UCSD-AML1 (cell line): ENCODE results near the gene SNRNP25.
A peak's percentile ranks its signal among the peaks of the same experiment; 100 is the strongest.
"Not testable (repeated sequence)": the region's sequence is repeated elsewhere in the genome, so short reads cannot be mapped to it uniquely, and the experiment has no call there.

Experiments used
- DNase-seq: peaks from one replicate; lab custom pipeline; 2025; ENCODE audit not compliant: unreplicated experiment; lab: John Stamatoyannopoulos, UW

The SNRNP25 gene

GRCh38 chr16:53346-54236, at the start of gene SNRNP25, which contains the start of gene POLR3K:
SNRNP25 (plus strand) TSS chr16:53828; CDS start chr16:54017, 189 bp downstream.
POLR3K (minus strand) TSS chr16:53608; CDS start chr16:53586, 22 bp downstream.
- DNase-seq: peak; percentile 98

GRCh38 chr16:9903-10665, 43.5 kb upstream of the SNRNP25 start:
- no peak for DNase-seq

DNA sequence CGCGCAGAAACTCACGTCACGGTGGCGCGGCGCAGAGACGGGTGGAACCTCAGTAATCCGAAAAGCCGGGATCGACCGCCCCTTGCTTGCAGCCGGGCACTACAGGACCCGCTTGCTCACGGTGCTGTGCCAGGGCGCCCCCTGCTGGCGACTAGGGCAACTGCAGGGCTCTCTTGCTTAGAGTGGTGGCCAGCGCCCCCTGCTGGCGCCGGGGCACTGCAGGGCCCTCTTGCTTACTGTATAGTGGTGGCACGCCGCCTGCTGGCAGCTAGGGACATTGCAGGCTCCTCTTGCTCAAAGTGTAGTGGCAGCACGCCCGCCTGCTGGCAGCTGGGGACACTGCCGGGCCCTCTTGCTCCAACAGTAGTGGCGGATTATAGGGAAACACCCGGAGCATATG, 42.9 kb upstream of the SNRNP25 start:
- peak; percentile 87 for DNase-seq

GRCh38 chr16:17062-17765, 36.4 kb upstream of the SNRNP25 start:
- not testable (repeated sequence) for DNase-seq

- not testable (repeated sequence) for DNase-seq
Measured at GRCh38 chr16:20886-21285, 32.7 kb upstream of the SNRNP25 start.

- not testable (repeated sequence) for DNase-seq
Measured at GRCh38 chr16:24151-24550, 29.5 kb upstream of the SNRNP25 start.

GRCh38 chr16:25926-26348, 27.7 kb upstream of the SNRNP25 start:
- DNase-seq: not testable (repeated sequence)

DNA sequence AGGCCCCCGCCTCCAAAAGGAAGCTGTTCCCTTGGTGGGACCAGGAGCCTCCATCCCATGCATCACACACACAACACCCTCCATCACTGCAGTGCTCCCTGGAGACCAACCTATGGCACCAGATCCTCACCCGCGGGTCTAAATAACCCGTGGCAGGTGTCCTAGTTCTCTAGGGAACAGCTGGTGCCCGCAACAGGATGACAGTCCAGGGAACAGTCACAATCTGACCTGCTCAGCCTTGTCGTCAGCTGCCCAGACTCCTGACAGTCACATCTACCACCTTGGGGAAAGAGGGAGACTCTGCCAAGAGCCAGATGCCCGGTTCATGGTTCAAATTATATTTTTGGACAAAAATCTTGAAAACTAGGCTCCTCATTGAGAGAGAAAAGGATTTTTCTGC, 23.0 kb upstream of the SNRNP25 start:
- not testable (repeated sequence) for DNase-seq

DNA sequence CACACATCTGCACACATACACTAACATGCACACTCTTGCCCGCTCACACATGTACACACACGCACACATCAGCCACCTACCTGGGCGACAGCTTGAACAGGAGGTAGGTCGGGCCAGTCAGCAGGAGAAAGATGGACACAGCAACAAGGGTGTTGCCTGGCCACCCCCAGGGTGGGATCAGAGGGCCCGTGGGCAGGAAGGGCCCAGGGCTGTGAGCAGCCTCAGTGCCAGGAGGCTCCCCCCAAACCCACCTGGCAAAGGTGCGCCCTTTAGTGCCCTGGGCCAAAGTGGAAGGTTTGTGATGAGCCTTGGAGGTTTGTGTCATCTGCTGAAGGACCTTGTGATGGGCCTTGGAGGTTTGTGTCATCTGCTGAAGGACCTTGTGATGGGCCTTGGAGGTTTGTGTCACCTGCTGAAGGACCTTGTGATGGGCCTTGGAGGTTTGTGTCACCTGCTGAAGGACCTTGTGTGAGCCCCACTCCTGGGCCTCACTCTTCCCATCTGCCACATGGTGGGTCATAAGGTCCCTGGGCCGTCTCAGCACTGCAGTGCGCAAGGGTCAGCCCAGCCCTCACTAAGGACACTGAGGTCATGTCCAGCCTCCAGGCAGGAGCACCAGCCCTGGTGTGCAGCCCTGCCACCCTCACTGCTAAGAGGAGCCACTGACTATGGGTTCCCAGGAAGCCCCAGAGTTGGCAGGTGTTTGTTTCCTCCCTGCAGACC, 20.3 kb upstream of the SNRNP25 start:
- not testable (repeated sequence) for DNase-seq

DNA sequence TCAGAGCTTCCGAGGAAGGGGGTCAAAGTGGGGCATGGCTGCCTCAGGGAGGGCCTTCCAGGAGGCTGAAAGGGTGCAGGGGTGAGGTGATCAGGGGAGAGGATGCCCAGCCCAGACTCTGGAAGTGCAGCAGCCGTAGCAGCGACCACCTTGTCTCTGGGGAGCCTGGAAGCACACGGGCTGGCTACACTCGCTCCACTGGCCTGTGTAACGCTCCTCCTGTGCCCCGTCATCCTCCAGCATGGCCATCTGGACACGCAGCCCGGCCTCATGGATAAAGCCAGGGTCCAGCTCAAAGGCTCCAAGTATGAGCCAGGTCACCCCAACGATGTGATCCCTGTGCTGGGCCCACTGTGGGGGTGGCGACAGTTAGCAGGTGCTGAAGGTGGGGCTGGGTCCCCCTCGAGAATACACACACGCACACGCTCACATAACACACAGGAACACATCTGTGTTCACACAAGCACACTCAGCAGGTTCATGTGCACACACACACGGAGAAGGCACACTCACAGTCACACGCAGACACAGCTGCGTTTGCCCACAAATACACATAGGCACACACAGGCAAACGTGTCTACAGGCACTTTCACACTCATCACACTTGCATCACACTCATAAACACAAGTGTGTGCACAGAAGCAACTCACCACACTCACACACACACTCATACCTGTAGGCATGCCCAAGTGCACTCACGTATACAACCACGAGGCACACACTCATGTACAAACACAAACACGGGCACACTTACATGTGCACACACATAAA, 19.6 kb upstream of the SNRNP25 start:
- DNase-seq: no peak

DNA sequence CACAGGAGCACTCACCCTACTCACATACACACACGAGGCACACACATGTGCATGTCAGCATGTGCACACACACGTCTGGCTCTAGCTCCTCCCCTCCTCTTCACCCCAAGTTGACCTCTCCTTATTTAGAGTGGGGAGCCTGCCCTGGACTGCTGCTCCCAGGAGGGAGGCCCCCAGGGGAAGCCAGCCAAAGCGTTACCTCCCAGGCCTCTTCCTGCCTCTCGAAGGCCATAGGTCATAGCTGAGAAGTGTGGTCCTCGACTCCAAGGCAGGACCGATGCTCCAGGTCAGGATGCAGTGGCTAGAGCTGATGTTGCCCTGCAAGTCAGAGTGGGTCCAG, 19.0 kb upstream of the SNRNP25 start:
- DNase-seq: no peak

GRCh38 chr16:35011-35677, 18.5 kb upstream of the SNRNP25 start:
- DNase-seq: peak; percentile 52

DNA sequence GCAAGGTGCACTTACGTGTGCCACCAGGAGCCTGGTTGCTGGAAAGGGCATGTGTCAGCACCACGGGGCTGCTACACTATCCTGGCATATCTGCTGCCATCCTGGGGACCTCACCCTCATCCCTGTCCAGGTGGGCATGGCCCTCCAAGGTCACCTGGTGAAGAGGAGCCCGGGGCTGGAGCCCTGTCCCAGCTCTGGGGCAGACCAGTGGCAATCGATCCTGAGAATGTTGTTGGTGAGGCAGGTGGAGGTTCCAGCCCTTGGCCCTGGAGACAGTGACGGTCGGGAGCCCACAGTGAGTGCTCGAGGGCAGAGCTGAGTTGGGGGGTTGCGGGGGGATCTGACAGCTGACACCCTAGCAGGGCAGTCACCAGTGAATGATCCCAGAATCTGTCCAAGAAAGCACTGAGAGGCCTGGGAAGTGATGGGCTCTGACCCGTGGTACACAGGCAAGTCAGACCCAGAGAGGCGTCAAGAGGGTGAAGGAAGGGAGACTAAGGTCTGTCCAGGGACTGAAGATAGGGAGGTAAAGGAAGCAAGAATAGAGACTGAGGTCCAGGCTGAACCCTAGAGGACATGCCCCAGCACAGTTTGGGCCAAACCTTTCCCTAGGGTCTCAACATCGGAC, 17.8 kb upstream of the SNRNP25 start:
- DNase-seq: no peak

DNA sequence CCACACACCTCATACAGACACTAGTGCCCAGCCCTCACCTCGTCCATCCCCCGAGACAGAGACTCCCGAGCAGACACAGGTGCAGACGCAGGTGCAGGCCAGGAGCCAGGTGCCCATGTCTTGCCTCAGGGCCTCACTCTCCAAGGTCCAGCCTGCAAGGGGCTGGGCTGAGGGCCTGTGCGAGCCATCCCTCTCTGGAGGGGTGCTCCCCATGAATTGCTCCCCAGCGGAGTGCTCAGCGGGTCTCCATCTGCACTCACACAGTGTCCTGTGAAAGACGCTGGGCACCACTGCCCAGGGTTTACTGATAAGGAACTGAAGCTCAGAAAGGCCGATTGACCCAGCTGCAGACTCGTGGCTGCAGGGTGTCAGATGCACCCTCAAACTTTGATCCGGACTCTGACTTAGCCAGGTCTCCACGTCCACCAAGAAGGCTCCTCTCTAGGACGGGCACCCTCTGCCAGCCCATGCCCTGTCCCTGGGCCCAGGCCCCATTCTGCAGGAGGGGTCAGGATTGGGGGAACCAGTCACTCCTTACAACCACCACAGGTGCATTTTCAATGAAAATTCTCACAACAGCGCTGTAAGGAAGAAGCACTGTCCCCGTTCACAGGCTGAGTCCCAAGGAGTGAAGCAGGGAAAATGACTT, 17.2 kb upstream of the SNRNP25 start:
- no peak for DNase-seq

DNA sequence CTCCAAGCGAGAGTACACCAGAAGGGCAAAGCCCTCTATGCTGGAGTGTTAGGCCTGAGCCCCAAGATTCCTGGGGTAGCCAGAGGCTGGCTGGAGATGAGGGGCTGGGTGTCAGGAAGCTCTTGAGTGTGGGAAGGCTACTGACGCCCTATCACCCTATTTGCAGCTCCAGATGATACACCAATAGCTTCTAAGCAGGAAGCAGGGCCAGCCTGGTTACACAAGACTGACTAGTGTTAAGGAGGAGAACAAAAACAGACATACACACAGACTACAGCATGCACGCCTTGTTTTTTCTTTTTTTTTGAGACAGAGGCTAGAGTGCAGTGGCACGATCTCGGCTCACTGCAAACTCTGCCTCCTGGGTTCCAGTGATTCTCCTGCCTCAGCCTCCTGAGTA, 16.1 kb upstream of the SNRNP25 start:
- DNase-seq: no peak

DNA sequence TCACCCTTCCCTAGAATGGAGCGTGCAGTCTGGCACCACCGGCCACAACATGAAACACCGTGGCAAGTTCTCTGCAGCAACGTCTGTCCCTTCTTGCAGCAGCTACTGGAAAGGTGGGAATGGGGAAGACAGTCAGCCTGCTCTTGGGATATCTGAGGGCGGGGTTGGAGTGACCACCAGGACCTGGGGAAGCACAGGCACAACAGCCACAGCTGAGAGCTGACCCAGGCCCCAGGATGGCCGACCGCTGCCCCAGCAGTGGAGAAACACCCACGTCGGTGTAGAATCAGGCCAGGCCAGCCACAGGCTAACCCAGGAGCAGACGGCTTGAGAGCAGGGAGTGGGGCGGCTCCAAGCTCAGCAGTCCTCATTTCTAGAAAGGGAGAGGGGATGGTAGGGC, 15.4 kb upstream of the SNRNP25 start:
- not testable (repeated sequence) for DNase-seq

- no peak for DNase-seq
Measured at GRCh38 chr16:38941-39892, 14.4 kb upstream of the SNRNP25 start.
